ENCODE measurements around the gene SLC9A3. TPM values are rescaled to one million over a fixed set of nuclear protein-coding genes. Genes with fewer than 3 reads are reported as not detected.

SLC9A3 gene
- total RNA-seq, 2 experiments from 2014 or later, result 1.7 to 1.8 TPM

DNA sequence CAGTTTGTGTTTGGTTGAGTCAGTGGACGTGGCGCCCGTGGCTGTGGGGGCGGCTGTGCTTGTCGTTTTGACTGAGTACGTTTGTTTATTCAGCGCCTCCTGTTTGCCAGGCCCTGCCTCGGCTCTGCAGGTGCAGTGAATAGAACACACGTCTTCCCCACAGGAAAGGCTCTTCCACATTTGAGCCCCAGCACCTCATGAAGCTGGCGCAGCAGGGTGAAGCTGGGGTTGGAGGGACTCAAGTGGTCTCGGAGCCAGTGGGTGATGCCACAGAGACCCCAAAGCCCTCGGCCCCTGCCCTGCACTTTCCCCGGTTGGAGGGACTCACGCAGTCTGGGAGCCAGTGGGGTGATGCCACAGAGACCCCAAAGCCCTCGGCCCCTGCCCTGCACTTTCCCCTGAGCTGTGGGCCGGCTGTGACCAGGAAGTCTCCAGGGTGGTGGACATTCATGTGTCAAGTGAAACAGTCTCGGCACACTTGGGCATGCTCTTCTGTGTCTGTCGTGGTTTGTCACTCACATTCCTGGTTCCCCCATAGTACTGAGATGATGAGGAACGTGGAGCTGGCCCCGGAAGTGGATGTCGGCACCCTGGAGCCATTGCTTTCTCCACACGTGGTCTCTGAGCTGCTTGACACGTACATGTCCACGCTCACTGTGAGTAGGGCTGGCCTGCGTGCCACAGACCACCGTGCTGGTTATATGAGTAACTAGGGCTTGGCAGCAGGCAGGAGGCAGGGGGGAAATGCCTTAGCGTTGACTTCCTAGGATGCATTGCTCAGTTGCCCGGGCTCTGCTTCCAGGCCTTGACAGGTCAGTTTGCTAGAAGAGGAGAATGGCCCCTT lies 67.7 kb downstream of the SLC9A3 start:
- Mint-ChIP-seq H3K4me3 (no peak overlapping the region), H3K4me1 (ENCODE audit: low read depth) (peaks cover 52% of the 10 kb centered on the region), H3K36me3 (peaks cover 66% of the 10 kb centered on the region), H3K27me3 (no peaks in the 10 kb centered on the region), H3K9me3 (peaks cover 14% of the 10 kb centered on the region), H3K27ac (peak overlapping the region; percentile 32)
- no peak for DNase-seq
- intact Hi-C loops (cut with micrococcal nuclease), result loop anchor here (5.0 to 10.0 kb wide), 2 partner anchors 79 to 242 kb away; partner anchors contain the start of genes CCDC127 and SDHA
- POLR2A ChIA-PET, result no interaction called here
- CTCF ChIA-PET, result interaction anchor here (0.7 to 2.8 kb wide), 2 partner anchors 10 to 17 kb away, joined by 3 to 18 read pairs; no protein-coding TSS in a partner anchor

DNA sequence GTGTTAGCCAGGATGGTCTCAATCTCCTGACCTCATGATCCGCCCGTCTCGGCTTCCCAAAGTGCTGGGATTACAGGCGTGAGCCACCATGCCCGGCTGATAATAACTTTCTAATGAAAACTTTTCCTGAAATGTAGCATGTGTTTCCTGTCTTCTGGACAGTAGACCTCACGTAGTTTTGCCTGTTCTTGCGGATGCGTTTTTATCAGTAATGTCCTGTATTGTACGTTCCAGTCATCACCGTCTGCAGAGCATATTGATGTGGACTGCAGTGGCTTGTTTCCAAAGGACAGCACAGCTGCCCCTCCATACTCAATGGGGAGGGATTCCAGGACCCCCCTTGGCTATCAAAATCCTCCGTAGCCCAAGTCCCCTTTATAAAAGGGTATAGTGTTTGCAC lies 68.4 kb downstream of the SLC9A3 start:
- Mint-ChIP-seq H3K4me3 (no peak overlapping the region), H3K36me3 (peaks cover 71% of the 10 kb centered on the region), H3K27ac (no peak overlapping the region), H3K9me3 (peaks cover 21% of the 10 kb centered on the region), H3K4me1 (ENCODE audit: low read depth) (peaks cover 50% of the 10 kb centered on the region), H3K27me3 (no peaks in the 10 kb centered on the region)
- DNase-seq, result no peak
- intact Hi-C loops (cut with micrococcal nuclease), result loop anchor here (5.0 to 10.0 kb wide), 2 partner anchors 79 to 241 kb away; partner anchors contain the start of genes CCDC127 and SDHA
- ChIA-PET POLR2A (no interaction called here), CTCF (interaction anchor here (1.4 kb wide), 1 partner anchor 9 kb away, joined by 4 read pairs; no protein-coding TSS in a partner anchor)

DNA sequence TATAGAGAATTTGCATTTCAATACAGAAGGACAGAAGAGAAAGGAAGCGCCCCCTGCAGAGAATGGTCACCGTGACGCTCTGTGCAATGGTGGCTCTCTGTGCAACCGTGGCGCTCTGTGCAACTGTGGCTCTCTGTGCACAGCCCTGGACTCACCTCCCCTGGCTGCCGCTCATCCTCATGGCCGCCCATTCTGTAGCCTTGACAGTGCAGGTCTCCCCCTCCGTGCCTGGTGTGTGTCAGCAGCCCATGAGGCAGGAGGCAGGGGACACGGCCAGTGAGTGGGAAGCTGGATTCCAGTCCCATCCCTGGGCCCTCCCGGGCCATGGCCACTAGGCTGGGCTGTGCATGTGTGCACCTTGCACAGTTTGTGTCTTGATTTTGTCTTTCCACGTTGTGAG lies 69.3 kb downstream of the SLC9A3 start:
- CTCF ChIA-PET, result interaction anchor here (1.4 kb wide), 1 partner anchor 8 kb away, joined by 4 read pairs; no protein-coding TSS in a partner anchor
- POLR2A ChIA-PET, result no interaction called here
- Mint-ChIP-seq H3K27ac (no peak overlapping the region), H3K4me3 (no peak overlapping the region), H3K27me3 (no peaks in the 10 kb centered on the region), H3K9me3 (peaks cover 25% of the 10 kb centered on the region), H3K4me1 (ENCODE audit: low read depth) (peaks cover 44% of the 10 kb centered on the region), H3K36me3 (peaks cover 71% of the 10 kb centered on the region)
- DNase-seq, result no peak
- intact Hi-C loops (cut with micrococcal nuclease), result loop anchor here (5.0 to 10.0 kb wide), 2 partner anchors 78 to 240 kb away; partner anchors contain the start of genes CCDC127 and SDHA

DNA sequence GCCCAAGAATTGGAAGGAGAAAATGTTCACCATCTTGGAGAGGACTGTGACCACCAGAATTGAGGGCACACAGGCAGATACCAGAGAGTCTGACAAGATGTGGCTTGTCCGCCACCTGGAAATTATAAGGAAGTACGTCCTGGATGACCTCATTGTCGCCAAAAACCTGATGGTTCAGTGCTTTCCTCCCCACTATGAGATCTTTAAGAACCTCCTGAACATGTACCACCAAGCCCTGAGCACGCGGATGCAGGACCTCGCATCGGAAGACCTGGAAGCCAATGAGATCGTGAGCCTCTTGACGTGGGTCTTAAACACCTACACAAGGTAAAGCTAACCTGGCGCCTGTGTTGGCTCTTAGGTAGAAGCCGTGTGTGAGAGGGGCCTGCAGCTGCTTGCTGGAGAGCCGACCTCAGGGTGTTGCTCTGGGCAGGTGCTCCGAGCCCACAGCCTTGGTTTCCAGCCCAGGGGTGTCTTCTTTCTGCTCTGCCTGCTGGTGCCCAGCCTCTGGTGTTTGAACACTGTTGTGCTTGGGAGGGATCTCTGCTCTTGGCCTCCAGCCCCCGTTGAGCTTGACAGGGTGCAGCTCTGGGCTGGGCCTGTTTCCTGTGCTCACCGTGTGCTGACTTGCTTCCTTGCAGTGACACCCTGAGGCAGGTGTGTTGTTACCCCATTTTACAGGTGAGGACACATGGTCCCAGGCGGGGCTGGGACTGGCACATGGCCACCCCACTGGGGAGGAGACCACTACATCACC lies 70.3 kb downstream of the SLC9A3 start:
- intact Hi-C loops (cut with micrococcal nuclease), result loop anchor here (10.0 kb wide), 1 partner anchor 239 kb away; the partner anchor contains the start of genes CCDC127 and SDHA
- peaks cover 37% of the 10 kb centered on the region for H3K4me1 Mint-ChIP-seq (ENCODE audit: low read depth)

DNA sequence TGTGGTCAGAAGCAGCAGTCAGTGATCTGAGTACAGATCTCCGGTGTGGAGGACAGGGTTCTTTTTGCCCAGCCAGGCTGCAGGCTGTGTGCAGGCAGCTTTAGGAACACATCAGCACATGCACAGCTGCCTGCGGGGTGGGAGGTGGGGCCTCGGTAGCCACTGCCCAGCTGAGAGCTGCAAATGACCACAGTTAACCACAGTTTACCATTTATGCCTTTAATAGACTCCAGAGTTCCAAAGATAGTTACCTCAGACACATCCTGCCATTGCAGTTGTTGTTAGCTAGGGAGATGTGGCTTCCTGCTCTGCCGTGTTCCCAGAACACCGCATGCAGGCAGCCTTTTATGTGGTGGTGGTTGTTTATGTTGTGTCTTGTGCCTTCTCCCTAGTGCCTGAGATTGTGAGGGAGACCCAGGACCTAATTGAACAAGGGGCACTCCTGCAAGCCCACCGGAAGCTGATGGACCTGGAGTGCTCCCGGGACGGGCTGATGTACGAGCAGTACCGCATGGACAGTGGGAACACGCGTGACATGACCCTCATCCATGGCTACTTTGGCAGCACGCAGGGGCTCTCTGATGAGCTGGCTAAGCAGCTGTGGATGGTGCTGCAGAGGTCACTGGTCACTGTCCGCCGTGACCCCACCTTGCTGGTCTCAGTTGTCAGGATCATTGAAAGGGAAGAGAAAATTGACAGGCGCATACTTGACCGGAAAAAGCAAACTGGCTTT lies 71.1 kb downstream of the SLC9A3 start:
- Mint-ChIP-seq H3K4me1 (ENCODE audit: low read depth) (peaks cover 29% of the 10 kb centered on the region), H3K27ac (peak overlapping the region; percentile 12), H3K36me3 (peaks cover 72% of the 10 kb centered on the region), H3K27me3 (no peaks in the 10 kb centered on the region), H3K4me3 (no peak overlapping the region), H3K9me3 (peaks cover 25% of the 10 kb centered on the region)
- DNase-seq, result no peak
- intact Hi-C loops (cut with micrococcal nuclease), result loop anchor here (10.0 kb wide), 1 partner anchor 238 kb away; the partner anchor contains the start of genes CCDC127 and SDHA
- ChIA-PET CTCF (no interaction called here), POLR2A (no interaction called here)

More for the DNA sequence above, 70.3 kb downstream of the SLC9A3 start:
- Mint-ChIP-seq H3K36me3 (peaks cover 71% of the 10 kb centered on the region), H3K9me3 (peaks cover 25% of the 10 kb centered on the region), H3K4me3 (no peak overlapping the region), H3K27ac (peak overlapping the region; percentile 25), H3K27me3 (no peaks in the 10 kb centered on the region)
- CTCF ChIA-PET, result no interaction called here
- POLR2A ChIA-PET, result no interaction called here
- DNase-seq, result no peak

DNA sequence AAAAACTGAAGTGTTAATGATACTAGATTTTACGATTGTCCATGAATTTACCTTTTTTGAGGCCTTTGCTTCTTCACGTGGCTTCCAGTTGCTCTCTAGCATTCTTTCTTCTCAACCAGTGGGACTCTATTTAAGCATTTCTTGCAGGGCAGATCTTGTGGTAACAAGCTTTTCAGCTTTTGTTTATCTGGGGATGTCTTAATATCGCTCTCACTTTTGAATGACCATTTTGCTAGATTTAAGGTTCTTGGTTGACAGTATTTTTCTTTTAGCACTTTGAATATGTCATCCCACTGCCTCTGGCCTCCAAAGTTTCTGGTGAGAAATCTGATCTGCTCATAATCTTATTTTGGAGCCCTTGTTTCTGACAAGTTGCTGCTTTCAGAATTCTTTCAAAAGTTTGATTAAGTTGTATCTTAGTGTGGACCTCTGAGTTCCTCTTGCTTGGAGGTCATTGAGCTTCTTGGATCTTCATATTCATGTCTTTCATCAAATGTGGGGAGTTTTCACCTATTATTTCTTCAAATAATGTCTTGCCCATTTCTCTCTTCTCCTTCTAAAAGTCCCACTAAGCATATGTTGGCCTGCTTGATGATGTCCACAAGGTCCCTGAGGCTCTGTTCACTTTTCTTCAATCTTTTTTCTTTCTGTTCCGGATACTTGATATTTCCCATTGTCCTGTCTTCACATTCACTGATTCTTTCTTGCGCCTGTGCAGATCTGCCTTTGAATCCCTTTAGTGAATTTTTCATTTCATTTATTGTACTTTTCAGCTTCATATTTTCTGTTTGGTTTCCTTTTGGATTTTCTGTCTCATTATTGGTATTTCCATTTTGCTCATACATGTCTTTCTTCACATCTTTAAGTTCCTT lies 72.4 kb downstream of the SLC9A3 start:
- Mint-ChIP-seq H3K4me3 (no peak overlapping the region), H3K36me3 (peaks cover 76% of the 10 kb centered on the region), H3K27me3 (no peaks in the 10 kb centered on the region), H3K9me3 (peaks cover 25% of the 10 kb centered on the region), H3K27ac (no peak overlapping the region), H3K4me1 (ENCODE audit: low read depth) (peaks cover 29% of the 10 kb centered on the region)
- POLR2A ChIA-PET, result no interaction called here
- DNase-seq, result no peak
- CTCF ChIA-PET, result interaction anchor here (1.7 kb wide), 1 partner anchor 21 kb away, joined by 4 read pairs; no protein-coding TSS in a partner anchor
- intact Hi-C loops (cut with micrococcal nuclease), result loop anchor here (10.0 kb wide), 1 partner anchor 237 kb away; the partner anchor contains the start of genes CCDC127 and SDHA

DNA sequence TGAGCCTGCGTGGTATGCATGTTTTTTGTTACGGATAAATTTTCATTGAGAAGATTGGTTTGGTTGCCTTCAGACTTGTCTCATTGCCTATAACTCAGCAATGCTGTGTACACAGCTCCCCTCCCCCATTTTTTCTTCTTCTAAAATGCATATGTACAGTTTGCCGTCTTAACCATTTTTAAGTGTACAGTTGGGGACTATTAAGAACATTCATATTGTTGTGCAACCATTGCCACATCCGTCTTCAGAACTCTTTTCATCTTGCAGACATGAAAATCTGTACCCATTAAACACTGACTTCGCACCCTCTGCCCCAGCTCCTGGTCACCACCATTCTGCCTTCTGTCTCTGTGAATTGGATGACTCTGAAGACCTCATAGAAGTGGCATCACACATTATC lies 75.1 kb downstream of the SLC9A3 start:
- intact Hi-C loops (cut with micrococcal nuclease), result no loop called here
- Mint-ChIP-seq H3K27ac (no peak overlapping the region), H3K4me3 (no peak overlapping the region), H3K27me3 (no peaks in the 10 kb centered on the region), H3K36me3 (peaks cover 70% of the 10 kb centered on the region), H3K4me1 (ENCODE audit: low read depth) (peaks cover 37% of the 10 kb centered on the region), H3K9me3 (peaks cover 25% of the 10 kb centered on the region)
- ChIA-PET CTCF (no interaction called here), POLR2A (no interaction called here)
- no peak for DNase-seq

DNA sequence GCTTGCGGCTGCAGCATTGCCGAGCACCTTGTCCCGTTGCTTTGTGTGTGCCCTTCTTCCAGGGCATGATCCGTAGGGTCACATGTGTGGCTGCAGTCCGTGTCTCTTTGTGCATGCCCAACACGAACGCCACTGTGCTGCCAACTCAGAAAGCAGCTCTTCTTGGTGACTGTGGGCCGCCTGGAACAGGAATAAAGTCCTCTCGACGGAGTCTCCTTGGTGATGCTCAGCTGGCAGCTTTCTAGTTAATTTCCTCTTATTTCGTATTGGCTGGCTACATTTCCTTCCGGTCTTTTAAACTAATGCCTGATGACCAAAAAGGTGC lies 75.5 kb downstream of the SLC9A3 start:
- no peak overlapping the region for H3K4me3 Mint-ChIP-seq
- no peak overlapping the region for H3K27ac Mint-ChIP-seq
- peaks cover 25% of the 10 kb centered on the region for H3K9me3 Mint-ChIP-seq

DNA sequence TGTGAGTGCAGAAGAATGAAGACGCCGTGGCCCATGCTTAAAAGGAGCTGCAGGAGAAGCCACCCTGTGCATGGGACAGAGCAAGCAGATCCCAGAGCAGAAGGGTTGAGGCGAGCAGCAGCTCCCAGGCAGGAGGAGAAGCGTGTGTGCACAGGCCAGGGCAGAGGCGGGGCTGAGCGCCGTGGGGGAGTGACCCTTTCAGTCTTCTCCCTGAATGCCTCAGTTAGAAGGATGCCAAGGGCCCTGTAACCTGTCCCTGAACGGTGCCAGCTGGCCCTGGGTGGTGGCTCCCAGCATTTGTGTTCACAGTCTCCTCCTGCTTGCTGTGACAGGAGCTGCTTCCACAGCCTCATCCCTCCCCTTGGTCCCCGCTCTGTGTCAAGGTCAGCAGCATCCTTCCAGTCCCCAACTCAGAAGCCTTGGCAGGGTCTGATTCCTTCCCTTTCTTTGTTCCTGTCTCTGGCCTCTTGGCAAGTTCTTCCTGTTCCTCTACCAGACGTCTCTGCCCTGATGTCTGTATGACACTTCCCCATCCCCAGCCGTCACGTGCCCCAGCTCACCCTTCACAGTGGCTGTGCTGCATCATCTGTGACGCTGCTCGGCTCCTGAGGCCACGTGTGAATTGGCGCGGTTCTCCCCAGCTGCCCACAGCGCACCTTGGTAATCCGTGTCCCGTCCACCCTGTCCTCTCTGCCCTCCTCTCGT lies 76.0 kb downstream of the SLC9A3 start:
- peaks cover 35% of the 10 kb centered on the region for H3K4me1 Mint-ChIP-seq (ENCODE audit: low read depth)
- intact Hi-C loops (cut with micrococcal nuclease), result no loop called here
- no peaks in the 10 kb centered on the region for H3K27me3 Mint-ChIP-seq
- H3K4me3 Mint-ChIP-seq, result no peak overlapping the region
- peaks cover 25% of the 10 kb centered on the region for H3K9me3 Mint-ChIP-seq
- POLR2A ChIA-PET, result no interaction called here
- CTCF ChIA-PET, result interaction anchor here (0.9 to 3.3 kb wide), 5 partner anchors 13 to 205 kb away, joined by 4 to 11 read pairs (median 4); no protein-coding TSS in a partner anchor
- H3K27ac Mint-ChIP-seq, result no peak overlapping the region
- H3K36me3 Mint-ChIP-seq, result peaks cover 63% of the 10 kb centered on the region
- DNase-seq, result no peak

More for the DNA sequence above, 75.5 kb downstream of the SLC9A3 start:
- peaks cover 68% of the 10 kb centered on the region for H3K36me3 Mint-ChIP-seq
- peaks cover 37% of the 10 kb centered on the region for H3K4me1 Mint-ChIP-seq (ENCODE audit: low read depth)
- DNase-seq, result no peak
- H3K27me3 Mint-ChIP-seq, result no peaks in the 10 kb centered on the region
- intact Hi-C loops (cut with micrococcal nuclease), result no loop called here
- CTCF ChIA-PET, result interaction anchor here (1.6 kb wide), 1 partner anchor 13 kb away, joined by 4 read pairs; no protein-coding TSS in a partner anchor
- POLR2A ChIA-PET, result no interaction called here

DNA sequence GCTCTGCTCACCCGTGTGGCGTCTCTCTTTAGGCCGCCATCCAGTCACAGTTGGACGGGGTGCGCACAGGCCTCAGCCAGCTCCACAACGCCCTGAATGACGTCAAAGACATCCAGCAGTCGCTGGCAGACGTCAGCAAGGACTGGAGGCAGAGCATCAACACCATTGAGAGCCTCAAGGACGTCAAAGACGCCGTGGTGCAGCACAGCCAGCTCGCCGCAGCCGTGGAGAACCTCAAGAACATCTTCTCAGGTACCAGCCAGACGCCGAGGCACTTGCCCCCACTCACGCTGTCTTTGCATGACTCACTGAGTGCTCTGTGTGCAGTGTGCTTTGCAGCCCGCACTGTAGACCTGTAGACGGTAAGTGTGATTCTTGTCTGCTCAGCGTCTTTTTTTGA lies 76.7 kb downstream of the SLC9A3 start:
- no peak for DNase-seq
- ChIA-PET POLR2A (interaction anchor here (1.8 kb wide), 1 partner anchor 26 kb away, joined by 15 read pairs; no protein-coding TSS in a partner anchor), CTCF (interaction anchor here (0.9 to 3.7 kb wide), 18 partner anchors 10 to 206 kb away, joined by 3 to 18 read pairs (median 4); partner anchors contain the start of gene AHRR)
- Mint-ChIP-seq H3K4me1 (ENCODE audit: low read depth) (peaks cover 28% of the 10 kb centered on the region), H3K27ac (no peak overlapping the region), H3K36me3 (peaks cover 56% of the 10 kb centered on the region), H3K4me3 (no peak overlapping the region), H3K27me3 (no peaks in the 10 kb centered on the region), H3K9me3 (peaks cover 20% of the 10 kb centered on the region)
- intact Hi-C loops (cut with micrococcal nuclease), result no loop called here
